ENCODE data around the gene TBCD. TPM values are rescaled to one million over a fixed set of nuclear protein-coding genes. Genes with fewer than 3 reads are reported as not detected.
"Not testable (repeated sequence)": the region's sequence is repeated elsewhere in the genome, so short reads cannot be mapped to it uniquely, and the experiment has no call there.

Gene TBCD
- total RNA-seq, 3 donors from 2014 or later: 45.4 to 65.9 (median 53.3) TPM

DNA sequence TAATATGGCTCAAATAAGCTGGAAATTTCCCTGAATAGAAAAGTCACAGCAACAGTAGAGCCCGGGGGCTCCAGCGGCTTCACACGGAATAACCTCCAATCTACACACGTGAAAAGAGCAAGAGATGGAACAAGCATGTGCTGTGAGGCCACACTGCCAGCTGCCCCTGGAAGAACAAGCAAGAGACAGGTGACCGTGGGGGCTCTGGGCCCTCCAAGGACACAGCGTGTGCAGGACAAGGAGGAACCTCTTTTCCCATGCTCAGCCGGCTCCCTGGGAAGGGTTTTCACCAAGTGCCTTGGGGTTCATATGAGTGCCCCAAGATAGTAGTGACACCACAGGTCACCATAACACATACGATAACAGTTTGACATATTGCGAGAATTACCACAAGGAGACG is 198.1 kb downstream of the TBCD start:
- no peak overlapping the region for H3K4me3 ChIP-seq
- no peaks in the 10 kb centered on the region for H3K4me1 ChIP-seq
- TF ChIP-seq POLR2AphosphoS5 (IDR thresholded peaks at IDR 0.05) (no peak), POLR2A (IDR thresholded peaks at IDR 0.05) (no peak)
- TF ChIP-seq, protein P1, sequence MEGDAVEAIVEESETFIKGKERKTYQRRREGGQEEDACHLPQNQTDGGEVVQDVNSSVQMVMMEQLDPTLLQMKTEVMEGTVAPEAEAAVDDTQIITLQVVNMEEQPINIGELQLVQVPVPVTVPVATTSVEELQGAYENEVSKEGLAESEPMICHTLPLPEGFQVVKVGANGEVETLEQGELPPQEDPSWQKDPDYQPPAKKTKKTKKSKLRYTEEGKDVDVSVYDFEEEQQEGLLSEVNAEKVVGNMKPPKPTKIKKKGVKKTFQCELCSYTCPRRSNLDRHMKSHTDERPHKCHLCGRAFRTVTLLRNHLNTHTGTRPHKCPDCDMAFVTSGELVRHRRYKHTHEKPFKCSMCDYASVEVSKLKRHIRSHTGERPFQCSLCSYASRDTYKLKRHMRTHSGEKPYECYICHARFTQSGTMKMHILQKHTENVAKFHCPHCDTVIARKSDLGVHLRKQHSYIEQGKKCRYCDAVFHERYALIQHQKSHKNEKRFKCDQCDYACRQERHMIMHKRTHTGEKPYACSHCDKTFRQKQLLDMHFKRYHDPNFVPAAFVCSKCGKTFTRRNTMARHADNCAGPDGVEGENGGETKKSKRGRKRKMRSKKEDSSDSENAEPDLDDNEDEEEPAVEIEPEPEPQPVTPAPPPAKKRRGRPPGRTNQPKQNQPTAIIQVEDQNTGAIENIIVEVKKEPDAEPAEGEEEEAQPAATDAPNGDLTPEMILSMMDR (IDR thresholded peaks at IDR 0.05): no peak
- H3K36me3 ChIP-seq: no peaks in the 10 kb centered on the region
- no peak for DNase-seq (ENCODE audit: low spot score in 2 of 2)
- H3K27me3 ChIP-seq: no peaks in the 10 kb centered on the region
- no peak overlapping the region for H3K27ac ChIP-seq
- intact Hi-C loops (cut with DNase I; ENCODE audit: low total_unique reads): no loop called here
- peaks cover 18 to 30% of the 10 kb centered on the region in 2 donors for H3K9me3 ChIP-seq

DNA sequence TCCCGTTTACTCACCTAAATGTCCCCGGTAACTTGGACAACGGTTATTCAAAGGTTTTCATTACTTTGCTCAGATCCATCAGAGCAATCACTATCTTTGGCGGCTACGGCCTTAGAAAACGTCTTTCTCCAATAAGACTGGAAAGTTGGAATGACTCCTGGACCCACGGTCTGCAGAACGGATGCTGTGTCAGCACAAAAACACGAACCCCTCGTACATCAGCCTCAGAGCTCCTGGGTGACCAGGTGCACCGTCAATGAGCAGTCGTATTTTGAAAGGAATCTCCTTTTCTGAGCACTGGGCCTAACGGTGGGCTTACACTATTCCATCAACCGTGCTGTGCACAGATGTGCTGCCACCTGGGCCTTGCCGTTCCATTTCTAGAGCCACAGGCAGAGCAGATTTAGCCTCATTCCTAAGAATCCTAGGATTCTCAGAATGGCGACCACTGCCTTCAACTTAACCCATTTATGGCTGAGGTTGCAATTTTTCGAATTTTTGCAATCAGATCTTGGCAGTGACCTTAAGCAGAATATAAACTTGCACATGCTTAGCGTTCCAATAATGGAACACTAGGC is 198.7 kb downstream of the TBCD start:
- no peak overlapping the region for H3K27ac ChIP-seq
- H3K36me3 ChIP-seq: no peaks in the 10 kb centered on the region
- H3K27me3 ChIP-seq: no peaks in the 10 kb centered on the region
- no peak for DNase-seq (ENCODE audit: low spot score in 2 of 2)
- H3K4me1 ChIP-seq: no peaks in the 10 kb centered on the region
- TF ChIP-seq POLR2AphosphoS5 (IDR thresholded peaks at IDR 0.05) (no peak), POLR2A (IDR thresholded peaks at IDR 0.05) (no peak)
- TF ChIP-seq, protein P1 (IDR thresholded peaks at IDR 0.05): no peak
- intact Hi-C loops (cut with DNase I; ENCODE audit: low total_unique reads): no loop called here
- no peak overlapping the region for H3K4me3 ChIP-seq
- H3K9me3 ChIP-seq: peaks cover 14 to 30% of the 10 kb centered on the region in 2 donors

DNA sequence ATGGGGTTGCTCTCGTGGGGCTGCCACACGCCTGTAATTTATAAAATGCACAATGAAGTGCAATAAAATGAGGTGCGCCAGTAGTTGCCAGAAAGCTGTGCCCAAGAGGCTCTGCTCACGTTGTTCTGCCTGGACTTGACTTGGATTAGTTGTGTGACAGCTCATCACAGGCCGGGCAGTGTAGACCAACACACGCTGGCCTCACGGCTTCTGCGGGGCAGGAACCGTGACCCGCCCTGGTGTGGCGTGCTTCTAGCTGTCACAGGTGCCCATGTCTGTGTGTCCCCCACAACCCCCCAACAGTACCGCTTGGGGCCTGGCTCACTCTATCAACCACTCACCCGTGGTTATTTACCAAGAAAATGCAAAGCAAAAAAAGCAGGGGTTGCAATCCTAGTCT is 200.2 kb downstream of the TBCD start:
- no peak overlapping the region for H3K4me3 ChIP-seq
- H3K27ac ChIP-seq: no peak overlapping the region
- H3K9me3 ChIP-seq: peaks cover 8 to 20% of the 10 kb centered on the region in 2 donors
- no peaks in the 10 kb centered on the region for H3K36me3 ChIP-seq
- H3K27me3 ChIP-seq: no peaks in the 10 kb centered on the region
- peak in 1 of 2 donors; percentile 37 for DNase-seq (ENCODE audit: low spot score in 2 of 2)
- TF ChIP-seq POLR2AphosphoS5 (IDR thresholded peaks at IDR 0.05): no peak
- TF ChIP-seq, protein P1 (IDR thresholded peaks at IDR 0.05): no peak
- no peak for TF ChIP-seq POLR2A (IDR thresholded peaks at IDR 0.05)
- no peaks in the 10 kb centered on the region for H3K4me1 ChIP-seq
- intact Hi-C loops (cut with DNase I; ENCODE audit: low total_unique reads): no loop called here

DNA sequence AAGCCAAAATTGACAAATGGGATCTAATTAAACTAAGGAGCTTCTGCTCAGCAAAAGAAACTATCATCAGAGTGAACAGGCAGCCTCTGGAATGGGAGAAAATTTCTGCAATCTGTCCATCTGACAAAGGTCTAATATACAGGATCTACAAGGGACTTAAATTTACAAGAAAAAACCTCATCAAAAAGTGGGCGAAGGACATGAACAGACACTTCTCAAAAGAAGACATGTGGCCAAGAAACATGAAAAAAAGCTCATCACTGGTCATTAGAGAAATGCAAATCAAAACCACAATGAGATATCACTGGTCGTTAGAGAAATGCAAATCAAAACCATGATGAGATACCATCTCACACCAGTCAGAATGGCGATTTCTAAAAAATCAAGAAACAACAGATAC is 203.2 kb downstream of the TBCD start:
- H3K4me1 ChIP-seq; H3K36me3 ChIP-seq; intact Hi-C loops (cut with DNase I; ENCODE audit: low total_unique reads); DNase-seq (ENCODE audit: low spot score in 2 of 2); H3K4me3 ChIP-seq; H3K27me3 ChIP-seq; H3K27ac ChIP-seq: not testable (repeated sequence)
- peaks cover 4 to 15% of the 10 kb centered on the region in 2 donors for H3K9me3 ChIP-seq

DNA sequence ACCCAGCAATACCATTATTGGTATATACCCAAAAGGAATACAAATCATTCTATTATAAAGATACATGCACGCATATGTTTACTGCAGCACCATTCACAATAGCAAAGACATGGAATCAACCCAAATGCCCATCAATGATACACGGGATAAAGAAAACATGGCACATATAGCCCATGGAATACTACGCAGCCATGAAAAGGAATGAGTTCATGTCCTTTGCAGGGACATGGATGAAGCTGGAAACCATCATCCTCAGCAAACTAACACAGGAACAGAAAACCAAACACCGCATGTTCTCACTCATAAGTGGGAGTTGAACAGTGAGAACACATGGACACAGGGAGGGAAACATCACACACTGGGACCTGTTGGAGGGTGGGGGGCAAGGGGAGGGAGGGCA is 203.8 kb downstream of the TBCD start:
- H3K36me3 ChIP-seq; intact Hi-C loops (cut with DNase I; ENCODE audit: low total_unique reads); H3K27ac ChIP-seq; DNase-seq (ENCODE audit: low spot score in 2 of 2); H3K4me3 ChIP-seq; H3K4me1 ChIP-seq; H3K27me3 ChIP-seq: not testable (repeated sequence)
- H3K9me3 ChIP-seq: peaks cover 4 to 15% of the 10 kb centered on the region in 2 donors

DNA sequence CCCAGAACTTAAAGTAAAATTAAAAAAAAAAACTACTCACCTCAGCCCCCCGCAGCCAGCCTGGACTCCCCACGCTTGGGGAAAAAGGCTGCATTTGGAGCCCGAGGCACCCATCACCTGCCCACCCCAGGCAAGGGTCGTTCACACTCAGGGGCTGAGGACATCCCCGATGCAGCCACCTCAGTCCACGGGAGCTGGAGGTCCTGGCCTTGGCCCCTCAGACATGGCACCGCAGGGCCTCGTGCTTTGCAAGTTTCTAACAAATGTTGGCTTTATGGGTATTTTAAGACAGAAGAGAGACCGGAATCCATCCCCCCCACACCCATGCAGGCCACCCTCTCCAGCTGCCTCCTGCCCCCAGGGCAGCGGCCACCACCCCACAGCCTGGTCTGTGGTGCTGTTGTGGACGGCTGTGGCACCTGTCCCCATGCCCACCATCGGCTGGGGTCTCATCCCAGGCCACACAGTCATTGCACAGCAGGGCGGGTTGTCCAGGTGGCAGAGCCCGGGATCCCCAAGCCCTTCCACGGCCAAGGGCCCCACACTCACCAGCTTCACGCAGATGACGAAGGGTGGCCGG is 204.4 kb downstream of the TBCD start:
- TF ChIP-seq, protein P1 (IDR thresholded peaks at IDR 0.05): no peak
- TF ChIP-seq POLR2AphosphoS5 (IDR thresholded peaks at IDR 0.05) (no peak), POLR2A (IDR thresholded peaks at IDR 0.05) (no peak)
- Histone ChIP-seq H3K27ac (no peak overlapping the region), H3K27me3 (no peaks in the 10 kb centered on the region), H3K4me1 (no peaks in the 10 kb centered on the region), H3K36me3 (no peaks in the 10 kb centered on the region), H3K9me3 (peaks cover 4 to 15% of the 10 kb centered on the region in 2 donors), H3K4me3 (no peak overlapping the region)
- peak in 1 of 2 donors; percentile 46 for DNase-seq (ENCODE audit: low spot score in 2 of 2)
- intact Hi-C loops (cut with DNase I; ENCODE audit: low total_unique reads): no loop called here

Measured in breast epithelium (tissue), 4 donors.